Measurements from ENCODE around the gene TMEM181.

Gene TMEM181

DNA sequence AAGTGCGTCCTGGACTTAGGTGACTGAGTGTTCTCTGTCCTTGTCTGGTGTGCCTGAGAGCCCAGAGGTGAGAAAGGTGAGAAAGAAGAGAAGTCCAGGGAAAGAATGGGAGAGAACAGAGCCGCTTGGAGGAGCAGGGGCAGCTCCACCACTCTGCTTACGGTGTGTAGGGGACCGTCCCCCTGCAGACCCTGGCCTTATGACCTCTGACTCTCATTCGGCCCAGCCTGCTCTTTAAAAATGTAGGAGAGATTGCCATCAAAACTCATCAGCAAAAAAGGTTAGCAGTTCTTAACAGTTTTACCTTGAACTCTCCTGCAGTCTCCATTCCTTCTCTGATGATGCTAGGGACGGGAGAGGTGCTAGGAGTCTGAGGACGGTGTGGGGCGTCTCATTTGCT is 2.0 kb downstream of the TMEM181 start:
- ATAC-seq = no peak
- no peak for DNase-seq

DNA sequence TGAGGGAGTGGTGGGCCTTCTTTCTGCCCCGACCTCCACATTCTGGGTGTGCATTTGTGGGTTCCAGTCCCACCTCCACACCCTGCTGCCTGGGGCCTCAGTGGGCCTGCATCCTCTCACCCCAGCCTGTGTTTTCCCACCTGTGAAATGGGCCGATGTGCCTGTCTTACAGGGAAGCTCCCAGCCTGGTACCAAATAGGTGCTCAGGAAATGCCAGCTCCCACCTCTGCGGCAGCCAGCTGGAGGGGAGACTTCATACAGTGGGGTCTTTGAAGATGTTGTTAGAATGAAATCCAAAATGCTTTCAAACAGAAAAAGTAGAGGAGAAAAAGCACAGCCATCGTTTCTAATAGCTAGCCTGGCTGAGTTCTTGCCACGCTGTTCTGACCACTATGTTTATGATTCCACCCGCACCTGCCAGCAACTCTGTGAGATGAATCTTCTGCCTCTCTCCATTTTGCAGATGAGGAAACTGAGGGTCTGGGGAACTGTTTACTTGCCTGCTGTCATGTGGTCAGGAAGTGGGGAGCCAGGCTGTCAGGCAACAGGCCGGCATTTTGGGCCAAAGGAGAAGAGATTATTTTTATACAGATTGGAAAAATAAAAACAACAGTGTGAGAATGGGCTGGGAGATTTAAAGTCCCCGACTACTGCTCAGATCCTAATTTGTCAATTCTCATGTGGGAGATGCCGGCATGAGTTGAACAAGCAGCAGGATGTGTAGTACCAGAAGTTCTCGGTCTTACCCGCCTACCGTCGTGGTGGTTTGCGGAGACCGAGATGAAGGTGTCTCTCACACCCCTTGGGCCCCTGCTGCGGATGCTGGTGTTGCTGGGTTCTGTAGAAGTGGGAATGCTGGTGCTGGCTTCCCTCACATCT is 4.6 kb downstream of the TMEM181 start:
- peak; percentile 28 for DNase-seq

DNA sequence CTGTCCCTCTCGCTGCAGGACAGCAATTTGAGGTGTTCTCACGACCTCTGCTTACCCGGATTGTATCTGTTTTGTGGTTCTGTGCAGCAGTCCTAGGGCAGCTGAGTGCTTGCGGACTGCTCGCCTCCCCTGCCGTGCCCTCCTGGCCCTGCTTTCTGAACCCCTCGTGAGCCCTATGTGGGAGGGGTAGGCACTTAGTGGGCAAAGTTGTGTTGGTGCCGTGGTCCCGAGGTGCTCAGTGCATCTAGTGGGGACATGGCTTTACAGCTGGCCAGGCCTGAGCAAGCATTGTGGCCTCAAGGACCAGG is 5.2 kb downstream of the TMEM181 start:
- no peak for ATAC-seq

More for the DNA sequence above, 4.6 kb downstream of the TMEM181 start:
- ATAC-seq = no peak

DNA sequence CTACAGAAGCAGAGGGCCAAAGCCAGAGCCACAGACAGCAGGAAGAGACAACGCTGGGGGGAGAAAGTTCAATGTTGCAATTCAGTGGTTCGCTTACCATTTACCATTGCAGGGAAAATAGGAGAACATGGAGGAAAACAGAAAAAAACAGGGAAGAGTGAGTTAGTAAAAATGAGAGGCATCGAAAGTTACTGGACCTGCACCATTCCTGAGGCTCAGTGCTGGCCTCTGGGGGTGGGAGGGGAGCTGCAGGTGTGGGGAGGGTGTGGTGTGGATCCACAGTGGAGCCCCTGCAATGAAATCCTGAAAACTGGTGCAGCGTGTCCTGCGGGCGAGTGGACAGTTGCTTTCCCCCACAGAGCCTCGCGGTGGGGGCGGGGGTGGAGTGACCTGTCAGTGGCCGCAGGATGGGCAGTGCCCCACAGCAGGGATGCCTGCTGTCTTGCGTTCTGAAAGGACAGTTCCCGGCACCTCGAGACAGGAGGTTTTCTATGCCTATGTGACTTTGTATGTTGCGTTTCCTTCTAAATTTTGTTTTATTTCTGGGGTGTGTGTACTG is 5.7 kb downstream of the TMEM181 start:
- ATAC-seq (no peak), DNase-seq (no peak)

More for the DNA sequence above, 5.2 kb downstream of the TMEM181 start:
- DNase-seq = no peak

DNA sequence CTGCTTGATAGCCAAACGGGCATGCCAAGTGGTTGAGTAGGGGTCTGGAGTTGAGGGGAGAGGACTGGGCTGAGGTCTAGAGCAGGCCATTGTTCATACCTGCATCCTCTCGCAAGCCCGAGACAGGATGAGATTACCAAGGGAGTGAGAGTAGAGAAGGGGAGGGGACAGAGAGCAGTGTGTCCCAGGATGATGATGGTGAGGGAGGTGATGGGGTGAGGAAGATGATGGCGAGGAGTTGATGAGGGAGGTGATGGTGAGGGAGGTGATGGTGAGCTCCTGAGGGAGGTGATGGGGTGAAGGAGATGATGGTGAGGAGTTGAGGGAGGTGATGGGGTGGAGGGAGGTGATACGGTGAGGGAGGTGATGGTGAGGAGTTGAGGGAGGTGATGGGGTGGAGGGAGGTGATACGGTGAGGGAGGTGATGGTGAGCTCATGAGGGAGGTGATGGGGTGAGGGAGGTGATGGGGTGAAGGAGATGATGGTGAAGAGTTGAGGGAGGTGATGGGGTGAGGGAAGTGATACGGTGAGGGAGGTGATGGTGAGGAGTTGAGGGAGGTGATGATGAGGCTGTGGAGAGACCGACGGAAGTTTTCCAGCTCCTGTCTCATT is 6.4 kb downstream of the TMEM181 start:
- DNase-seq (no peak), ATAC-seq (no peak)

DNA sequence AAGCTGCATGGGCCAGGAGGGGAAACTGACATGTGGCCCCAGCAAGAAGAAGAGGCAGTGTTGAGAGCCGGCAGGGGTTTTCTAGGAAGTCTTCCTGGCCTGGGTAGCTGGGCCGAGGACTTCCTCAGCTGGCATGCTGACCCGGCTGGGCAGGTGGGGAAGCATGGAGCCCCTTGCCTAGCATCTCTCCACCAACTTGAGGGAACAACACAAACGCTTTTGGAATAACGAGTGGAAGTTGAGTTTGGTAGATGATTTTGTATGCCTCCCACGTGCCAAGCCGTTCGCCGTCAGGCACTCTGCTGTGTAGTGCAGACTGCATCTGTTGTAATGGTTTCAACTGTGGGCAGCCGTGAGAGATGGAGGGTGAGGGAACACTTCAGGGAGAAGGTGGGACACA is 7.3 kb downstream of the TMEM181 start:
- ATAC-seq (no peak), DNase-seq (no peak)

DNA sequence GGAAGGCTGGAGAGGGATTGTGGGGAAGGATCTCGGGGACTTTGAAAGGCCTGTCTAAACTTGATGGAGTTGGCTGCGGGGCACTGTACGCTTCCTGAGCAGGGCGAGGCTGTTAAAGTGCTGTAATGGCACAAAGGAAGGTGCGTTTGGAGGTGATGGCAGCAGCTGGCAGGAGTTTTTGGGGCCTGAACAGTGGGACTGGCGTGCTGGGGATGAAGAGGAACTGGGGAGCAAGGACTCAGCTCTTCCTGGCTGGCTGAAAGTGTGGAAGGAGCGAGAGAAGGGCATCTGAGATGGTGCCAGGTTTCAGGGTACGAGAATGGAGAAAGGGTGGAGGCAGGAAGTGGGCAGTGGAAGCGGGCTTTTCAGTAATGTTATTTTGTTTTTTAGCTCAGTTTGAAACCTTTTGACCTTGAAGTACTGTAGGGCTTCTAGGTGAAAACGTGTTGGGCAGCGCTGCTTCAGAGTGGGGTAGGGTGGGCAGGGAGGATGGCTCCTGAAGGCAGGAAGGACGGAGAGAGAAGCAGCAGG is 8.0 kb downstream of the TMEM181 start:
- ATAC-seq (peak; percentile 19), DNase-seq (no peak)

DNA sequence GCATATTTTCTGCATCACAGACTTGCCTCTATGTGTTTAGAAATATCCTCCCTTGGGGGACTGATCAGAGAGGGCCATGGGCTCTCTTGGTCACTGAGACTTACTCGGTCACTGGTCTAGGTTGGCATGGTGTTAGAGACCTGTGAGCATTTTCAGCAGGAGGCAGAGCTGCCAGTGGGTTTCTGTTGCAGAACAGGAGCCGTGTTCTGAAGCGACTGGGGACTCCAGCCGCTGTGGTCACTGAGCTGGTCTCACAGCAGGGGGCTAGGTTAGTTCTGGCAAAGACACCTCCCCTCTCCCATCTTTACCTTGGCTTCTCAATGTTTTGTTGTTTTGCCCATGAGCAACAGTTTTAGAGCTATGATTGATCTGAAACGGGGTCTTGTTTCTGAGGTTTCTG is 8.7 kb downstream of the TMEM181 start:
- no peak for ATAC-seq
- no peak for DNase-seq

DNA sequence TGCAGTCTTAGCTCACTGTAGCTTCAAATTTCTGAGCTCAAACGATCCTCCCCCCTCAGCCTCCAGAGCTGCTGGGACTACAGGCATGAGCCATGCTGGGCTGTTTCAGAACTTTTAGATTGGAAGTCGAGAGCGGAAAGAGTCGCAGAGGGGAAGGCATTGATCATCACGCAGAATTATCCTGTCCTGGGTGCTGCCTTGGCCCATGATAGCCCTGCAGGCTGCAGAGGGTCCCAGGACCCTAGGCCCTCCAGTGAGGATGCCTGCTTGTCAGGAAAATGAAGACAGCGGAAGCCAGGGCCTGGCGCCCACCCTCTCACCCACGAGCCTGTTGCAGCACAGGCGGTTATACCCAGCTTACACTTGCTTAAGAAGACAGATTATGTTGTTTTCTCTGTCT is 9.1 kb downstream of the TMEM181 start:
- ATAC-seq (no peak), DNase-seq (no peak)

DNA sequence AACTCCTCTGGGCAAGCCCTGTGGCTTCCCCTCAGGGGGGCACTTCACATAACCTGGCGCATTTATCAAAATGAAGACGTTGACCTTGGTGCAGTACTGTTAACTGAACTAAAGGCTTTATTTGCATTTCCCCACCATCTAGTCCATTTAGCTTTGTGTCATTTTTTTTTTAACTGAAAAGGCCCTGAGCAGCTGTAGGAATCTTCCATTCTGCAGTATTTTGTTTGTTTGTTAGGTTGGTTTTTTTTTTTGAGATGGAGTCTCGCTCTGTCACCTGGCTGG is 10.7 kb downstream of the TMEM181 start:
- DNase-seq (no peak), ATAC-seq (no peak)

DNA sequence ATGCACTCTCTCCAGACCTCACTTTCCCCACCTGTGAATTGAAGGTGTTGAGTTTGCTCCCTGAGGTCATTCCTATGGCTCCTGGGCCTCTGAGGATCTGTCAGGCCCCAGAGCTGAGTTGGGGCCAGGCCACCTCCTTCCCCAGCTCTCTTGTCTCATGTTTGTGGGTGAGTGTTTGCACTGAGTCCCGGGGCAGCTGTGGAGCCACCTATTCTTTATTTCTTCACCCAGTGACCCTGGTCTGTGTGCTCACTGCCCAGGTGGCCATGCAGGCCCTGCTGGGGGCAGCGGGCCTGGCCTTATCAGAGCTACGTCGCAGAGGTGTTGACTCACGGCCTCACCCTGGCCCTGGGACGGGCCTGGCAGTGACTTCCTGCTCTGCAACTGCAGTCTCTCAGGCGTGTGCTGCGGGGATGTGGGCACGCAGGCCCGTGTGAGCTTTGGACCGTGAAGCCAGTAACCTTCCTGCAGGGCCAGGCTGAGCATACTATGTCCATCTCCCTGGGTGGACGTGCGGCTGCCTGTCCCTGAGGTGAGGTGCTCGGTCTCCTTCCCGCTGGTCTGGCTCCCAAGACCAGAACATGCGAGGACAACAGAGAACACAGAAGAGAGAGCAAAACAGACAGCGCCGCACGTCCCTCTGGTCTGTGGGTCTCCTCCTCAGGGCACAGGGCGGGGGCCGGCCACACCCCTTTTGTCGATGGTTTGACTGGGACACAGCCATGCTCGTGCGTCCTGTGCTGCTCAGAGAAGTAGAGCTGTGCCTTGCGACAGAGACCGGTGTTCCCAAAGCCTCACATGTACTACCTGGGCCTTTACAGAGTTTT is 12.1 kb downstream of the TMEM181 start:
- DNase-seq (no peak), ATAC-seq (no peak)

DNA sequence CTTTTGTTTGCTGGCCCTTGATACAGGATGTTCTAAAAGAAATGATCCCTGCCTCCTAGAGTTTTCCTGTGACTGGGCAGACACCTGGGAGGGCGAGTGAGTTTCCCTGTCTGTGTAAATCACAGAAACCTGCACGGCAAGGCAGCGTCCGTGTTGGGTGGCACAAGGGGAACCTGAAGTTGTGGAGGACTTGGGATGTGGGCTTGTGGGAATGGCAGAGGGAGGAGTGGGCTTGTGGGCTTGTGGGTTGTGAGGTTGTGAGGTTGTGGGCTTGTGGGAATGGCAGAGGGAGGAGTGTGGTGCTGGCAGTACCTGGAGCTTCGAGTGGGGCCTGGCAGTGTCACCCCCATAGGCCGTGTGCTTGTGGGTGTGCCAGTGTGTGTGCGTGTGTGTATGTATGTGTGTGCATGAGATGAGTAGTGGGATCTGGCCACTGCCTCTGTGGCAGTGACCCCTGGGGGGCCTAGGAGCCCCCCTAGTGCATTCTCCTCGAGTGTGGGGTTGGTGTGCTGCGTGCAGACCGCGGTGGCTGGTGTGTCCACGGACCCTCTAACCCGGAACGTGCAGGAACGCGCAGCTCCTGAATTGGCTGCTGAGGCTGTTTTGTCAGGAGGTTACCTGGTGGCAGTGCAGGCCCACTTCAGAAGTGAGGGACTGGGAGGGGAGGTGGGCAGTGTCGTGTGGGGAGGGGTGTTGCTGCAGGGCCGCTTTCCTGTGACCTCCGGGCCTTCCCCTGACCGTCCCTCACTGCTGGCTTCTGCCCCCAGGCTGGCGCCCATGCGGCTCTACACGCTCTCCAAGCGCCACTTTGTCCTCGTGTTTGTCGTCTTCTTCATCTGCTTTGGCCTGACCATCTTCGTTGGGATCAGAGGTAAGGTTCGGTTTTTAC is 13.0 kb downstream of the TMEM181 start:
- DNase-seq = no peak
- ATAC-seq = no peak

DNA sequence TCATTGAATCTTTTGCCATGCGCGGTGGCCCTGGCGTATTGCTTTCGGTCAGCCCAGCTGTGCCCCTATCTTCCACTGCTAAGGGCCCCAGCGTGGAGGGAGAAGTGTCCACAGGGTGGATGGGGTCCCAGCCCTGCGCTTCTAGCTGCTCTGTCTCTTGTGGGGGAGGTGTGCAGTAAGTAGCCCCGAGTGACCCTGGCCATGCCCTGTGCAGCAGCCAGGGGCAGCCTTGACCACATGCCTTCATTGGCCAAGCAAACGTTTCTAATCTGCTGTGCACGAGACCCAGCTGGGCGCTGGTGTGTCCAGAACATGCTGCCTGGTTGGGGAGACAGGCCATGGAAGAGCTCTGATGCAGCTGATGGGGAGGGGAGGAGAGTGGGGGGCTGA is 13.6 kb downstream of the TMEM181 start:
- no peak for DNase-seq
- ATAC-seq = no peak

DNA sequence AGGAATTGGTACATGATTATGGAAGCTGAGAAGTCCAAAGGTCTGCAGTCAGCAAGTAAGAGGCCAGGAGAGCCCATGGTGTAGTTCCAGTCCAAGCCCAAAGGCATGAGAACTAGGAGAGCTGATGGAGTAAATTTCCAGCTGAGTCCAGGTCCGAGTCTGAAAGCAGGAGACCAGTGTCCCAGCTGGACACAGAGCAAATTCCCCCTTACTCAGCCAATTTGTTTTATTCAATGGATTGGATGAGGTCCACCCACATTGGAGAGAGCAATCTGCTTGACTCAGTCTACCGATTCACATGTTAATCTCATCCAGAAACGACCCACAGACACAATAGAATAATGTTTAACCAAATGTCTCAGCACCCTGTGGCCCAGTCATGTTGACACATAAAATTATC is 14.9 kb downstream of the TMEM181 start:
- no peak for DNase-seq
- no peak for ATAC-seq

DNA sequence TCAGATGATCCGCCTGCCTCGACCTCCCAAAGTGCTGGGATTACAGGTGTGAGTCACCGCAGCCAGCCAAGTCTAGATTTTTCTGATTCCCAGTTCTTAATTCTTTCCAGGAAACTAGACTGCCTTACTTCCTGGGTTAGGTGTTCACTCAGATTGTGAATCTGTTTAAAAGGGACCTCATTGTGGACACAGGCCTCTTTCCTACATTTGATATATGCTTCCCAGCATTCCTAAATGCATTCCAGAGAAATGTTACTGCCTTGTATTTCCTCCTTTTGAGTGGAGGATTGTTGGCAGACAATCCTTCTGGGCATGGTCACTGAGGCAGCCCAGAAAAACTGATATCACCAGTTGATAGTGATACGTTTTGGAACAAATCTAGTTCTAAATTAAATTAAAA is 15.7 kb downstream of the TMEM181 start:
- ATAC-seq (no peak), DNase-seq (no peak)

DNA sequence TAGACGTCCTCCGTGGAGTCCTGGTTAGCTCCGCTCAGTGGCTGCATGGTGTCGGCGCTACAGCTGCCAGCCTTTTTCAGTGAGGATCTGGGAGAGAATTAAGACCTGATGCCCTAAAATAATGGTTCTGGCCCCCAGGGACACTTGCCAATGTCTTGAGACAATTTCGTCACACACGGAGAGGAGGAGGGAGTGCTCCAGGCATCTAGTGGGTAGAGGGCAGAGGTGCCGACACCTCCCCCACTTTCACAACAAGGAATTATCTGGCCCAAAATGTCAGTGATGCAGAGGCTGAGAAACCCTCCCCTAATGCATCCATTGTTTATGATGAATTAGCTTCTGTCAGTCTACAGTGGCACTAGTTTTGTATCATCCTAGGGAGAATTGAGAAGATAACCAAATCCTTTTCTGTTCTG is 24.4 kb downstream of the TMEM181 start:
- ATAC-seq (no peak), DNase-seq (no peak)

DNA sequence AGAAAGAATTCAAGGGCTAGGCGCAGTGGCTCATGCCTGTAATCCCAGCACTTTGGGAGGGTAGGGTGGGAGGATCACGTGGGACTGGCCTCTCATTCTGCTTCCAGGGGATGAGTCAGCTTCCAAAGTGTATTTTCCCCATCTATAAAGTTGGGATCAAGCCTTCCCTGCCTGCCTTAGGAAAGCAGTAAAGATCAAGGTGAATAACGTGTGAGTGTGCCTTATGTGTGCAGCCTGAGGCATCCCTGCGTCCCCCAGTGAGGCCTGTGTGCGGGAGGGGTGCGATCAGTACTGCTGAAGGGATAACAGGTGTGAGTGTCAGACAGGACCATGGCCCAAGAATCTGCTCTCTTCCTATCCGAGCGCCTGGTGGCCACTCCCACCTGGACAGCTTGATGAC is 26.8 kb downstream of the TMEM181 start:
- DNase-seq (no peak), ATAC-seq (no peak)

DNA sequence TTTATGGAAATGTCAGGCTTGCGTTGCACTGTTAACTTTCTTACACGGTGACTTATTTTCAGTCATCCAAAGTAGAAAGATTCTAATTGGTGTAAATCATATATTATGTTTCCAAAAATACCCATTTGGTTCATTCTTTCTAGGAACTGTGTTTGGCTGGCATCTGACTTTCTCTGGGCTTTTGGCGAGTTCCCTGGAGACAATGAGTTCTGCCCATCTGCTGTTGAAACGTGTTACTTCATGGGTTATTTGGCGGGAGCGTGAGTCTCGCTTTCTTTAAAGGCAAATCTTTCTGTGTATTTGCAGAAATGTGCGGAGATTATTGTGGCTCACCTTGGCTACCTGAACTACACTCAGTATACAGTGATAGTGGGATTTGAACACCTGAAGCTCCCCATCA is 29.5 kb downstream of the TMEM181 start:
- DNase-seq = no peak

DNA sequence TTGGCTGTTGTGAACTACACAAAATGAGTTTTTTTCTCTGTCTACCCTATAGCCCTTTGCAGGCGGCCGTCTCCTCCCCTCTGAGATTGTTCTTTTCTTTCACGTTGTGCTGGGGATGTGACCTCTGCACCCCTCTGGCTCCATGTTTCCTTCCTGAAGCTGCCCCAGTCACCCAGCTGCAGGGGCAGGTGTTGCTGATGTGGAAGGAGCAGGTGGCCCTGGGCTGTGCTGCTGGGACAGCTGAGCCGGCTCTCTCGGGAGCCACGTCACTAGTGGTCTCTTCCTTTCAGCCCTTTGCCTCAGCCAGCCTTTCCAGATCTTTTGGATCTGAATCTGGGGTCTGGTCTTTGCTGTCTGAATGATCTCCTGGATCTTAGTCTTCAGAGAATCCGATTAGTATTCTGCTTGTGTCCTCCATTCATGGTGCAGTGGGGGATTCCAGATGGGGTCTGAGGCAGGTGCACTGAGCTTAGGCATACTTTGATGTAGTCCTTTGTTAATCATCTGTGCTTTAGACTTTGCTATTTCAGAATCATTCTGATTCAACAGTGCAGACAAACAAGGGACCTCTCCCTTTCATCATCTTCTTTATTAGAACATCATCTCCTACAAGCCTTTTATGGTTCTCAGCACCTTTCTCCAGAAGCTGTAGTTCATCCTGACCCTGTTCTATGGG is 31.4 kb downstream of the TMEM181 start:
- ATAC-seq = no peak
- no peak for DNase-seq

More for the DNA sequence above, 29.5 kb downstream of the TMEM181 start:
- ATAC-seq = no peak

DNA sequence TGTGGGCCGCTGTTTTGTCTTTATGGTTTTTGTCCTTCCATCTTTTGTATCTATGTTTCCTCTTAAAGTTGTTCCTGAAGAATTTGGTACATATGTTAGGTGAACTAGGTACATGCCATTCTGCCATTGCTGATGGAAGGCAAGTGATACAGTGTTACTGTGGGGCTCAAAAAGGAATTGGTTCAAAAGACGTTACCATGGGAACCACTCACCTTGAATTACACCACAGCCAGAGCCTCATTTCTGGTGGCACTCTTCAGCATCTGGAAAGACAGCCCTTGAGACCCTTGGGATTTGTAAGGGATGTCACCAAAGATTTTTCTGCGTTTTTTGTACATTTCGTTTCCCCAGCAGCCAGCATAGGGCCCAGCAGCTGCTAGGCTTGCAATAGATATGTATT is 31.9 kb downstream of the TMEM181 start:
- ATAC-seq (no peak), DNase-seq (no peak)

DNA sequence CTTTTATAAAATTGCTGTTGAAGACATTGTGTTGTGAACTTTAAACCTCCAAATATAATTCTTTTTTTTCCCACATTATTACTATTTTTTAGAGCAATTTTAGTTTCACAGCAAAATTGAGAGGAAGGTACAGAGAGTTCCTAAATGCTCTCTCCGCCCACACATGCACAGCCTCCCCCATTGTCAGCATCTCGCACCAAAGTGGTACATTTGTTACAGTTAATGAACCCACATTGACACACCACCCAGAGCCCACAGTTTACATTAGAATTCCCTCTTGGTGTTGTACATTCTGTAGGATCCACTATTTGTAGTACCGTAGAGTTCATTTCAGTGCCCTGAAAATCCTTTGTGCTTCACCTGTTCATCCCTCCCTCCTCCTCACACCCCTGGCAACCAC is 33.8 kb downstream of the TMEM181 start:
- no peak for ATAC-seq

More for the DNA sequence above, 33.8 kb downstream of the TMEM181 start:
- no peak for DNase-seq
